GM12878 (cell line): ENCODE measurements around the gene RNF113A. TPM values are rescaled to one million over a fixed set of nuclear protein-coding genes. Genes with fewer than 3 reads are reported as not detected.

Source experiments
- ATAC-seq: fragments of 200-7000 bp; cut with Tn5 transposase; 3 replicates; pipeline ENCODE4 v1.9.1; 2020; ENCODE audit warnings: mild to moderate bottlenecking, moderate library complexity
- BruUV-seq: library from RNA; stranded (reverse); fragments of 400-500 nt; replicated peaks from 2 replicates; lab custom pipeline; 2021; lab: Mats Ljungman, UMichigan
- CTCF ChIA-PET: fragments of 300-600 bp; sonication (Branson Sonifier 250); formaldehyde crosslinking; extraction: SDS; loops from one replicate; lab custom pipeline; 2021; ENCODE audit warnings: inconsistent platforms; lab: Yijun Ruan, JAX
- POLR2A ChIA-PET: fragments of 350-600 bp; formaldehyde crosslinking; extraction: SDS; loops from one replicate; lab custom pipeline; 2021; ENCODE audit warnings: inconsistent platforms; lab: Charles Lee
- RAD21 ChIA-PET: fragments of 300-600 bp; sonication (Branson Sonifier 250); formaldehyde crosslinking; loops from one replicate; lab custom pipeline; 2023; ENCODE audit warnings: antibody characterized with exemption; ENCODE audit not compliant: unreplicated experiment; lab: Charles Lee
- SMC1A ChIA-PET: fragments of 300-600 bp; sonication (Branson Sonifier 250); formaldehyde crosslinking; loops from one replicate; lab custom pipeline; 2023; ENCODE audit not compliant: unreplicated experiment, uncharacterized antibody; lab: Charles Lee
- DNase-seq: peaks from one replicate; pipeline ENCODE4 v3.0.0-alpha.2; 2011; ENCODE audit warnings: low read depth, low spot score
- FAIRE-seq: peaks from 3 replicates; lab custom pipeline; 2011; peaks lifted over from hg19 to GRCh38; lab: Jason Lieb, UNC
- H2AFZ ChIP-seq: 2 replicates; pipeline ENCODE4 v1.6.0; 2011; ENCODE audit warnings: low read depth, low read length, control low read depth; ENCODE audit not compliant: control insufficient read depth
- H3K27ac ChIP-seq: 2 replicates; pipeline ENCODE4 v1.5.1; 2011; ENCODE audit warnings: control low read depth; ENCODE audit not compliant: control insufficient read depth, insufficient read depth
- H3K27me3 ChIP-seq, 2 experiments: replicated peaks in 1 of 2; 2 replicates each; pipeline versions ENCODE4 v1.6.0 to v1.6.1; 2011; ENCODE audit warnings: low read length in 1 of 2; ENCODE audit not compliant: control insufficient read depth in 2 of 2, insufficient read depth in 2 of 2
- H3K36me3 ChIP-seq, 2 experiments: 2 replicates each; pipeline ENCODE4 v1.5.1; 2011; ENCODE audit warnings: low read length in 1 of 2; ENCODE audit not compliant: control insufficient read depth in 2 of 2, insufficient read depth in 2 of 2
- H3K4me1 ChIP-seq: 2 replicates; pipeline ENCODE4 v1.6.1; 2011; ENCODE audit warnings: mild to moderate bottlenecking, low read length, moderate library complexity, mixed read lengths; ENCODE audit not compliant: control insufficient read depth, insufficient read depth
- H3K4me2 ChIP-seq: 2 replicates; pipeline ENCODE4 v1.6.0; 2011; ENCODE audit warnings: control low read depth; ENCODE audit not compliant: control insufficient read depth, insufficient read depth
- H3K4me3 ChIP-seq: fragments of 200-600 bp; sonication (generic); 2 replicates; pipeline ENCODE4 v1.5.1; 2016
- H3K79me2 ChIP-seq: 2 replicates; pipeline ENCODE4 v1.6.0; 2011; ENCODE audit warnings: low read length; ENCODE audit not compliant: control insufficient read depth, insufficient read depth
- H3K9ac ChIP-seq: 2 replicates; pipeline ENCODE4 v1.8.0; 2011; ENCODE audit warnings: low read length, control low read depth, mixed read lengths; ENCODE audit not compliant: control insufficient read depth, insufficient read depth
- H3K9me3 ChIP-seq: replicated peaks from 3 replicates; pipeline ENCODE4 v1.5.1; 2011; ENCODE audit warnings: mild to moderate bottlenecking, low read length; ENCODE audit not compliant: control insufficient read depth, insufficient read depth
- H4K20me1 ChIP-seq: 2 replicates; pipeline ENCODE4 v1.6.0; 2011; ENCODE audit not compliant: control insufficient read depth, insufficient read depth
- BCL11A ChIP-seq: IDR thresholded peaks from 2 replicates; pipeline ENCODE4 v1.6.1; 2011; ENCODE audit warnings: low read depth, low read length
- BCLAF1 ChIP-seq: fragments of 450-650 bp; IDR thresholded peaks from 2 replicates; pipeline ENCODE4 v1.6.1; 2017; ENCODE audit warnings: antibody characterized with exemption, mild to moderate bottlenecking, moderate library complexity
- CBFB ChIP-seq: IDR thresholded peaks from 2 replicates; pipeline ENCODE4 v1.6.1; 2016; ENCODE audit warnings: antibody characterized with exemption, low read depth
- EED ChIP-seq: sonication (generic); IDR thresholded peaks from 2 replicates; pipeline ENCODE4 v1.6.1; 2016; ENCODE audit warnings: antibody characterized with exemption, low read depth
- HCFC1 ChIP-seq: fragments of 150-350 bp; IDR thresholded peaks from 2 replicates; pipeline ENCODE4 v1.6.1; 2014; ENCODE audit warnings: low read length
- HDAC2 ChIP-seq: fragments of 200-600 bp; sonication (generic); IDR thresholded peaks from 2 replicates; pipeline ENCODE4 v1.6.1; 2017
- KDM1A ChIP-seq: fragments of 200-600 bp; sonication (generic); IDR thresholded peaks from 2 replicates; pipeline ENCODE4 v1.6.1; 2016; ENCODE audit warnings: borderline replicate concordance
- MAX ChIP-seq: IDR thresholded peaks from 2 replicates; pipeline ENCODE4 v1.6.1; 2012; ENCODE audit warnings: low read depth, low read length, improper control_type of control experiment
- MYC ChIP-seq: IDR thresholded peaks from 2 replicates; pipeline ENCODE4 v1.6.1; 2011; ENCODE audit warnings: mild to moderate bottlenecking, low read length, moderate library complexity, inconsistent platforms; ENCODE audit not compliant: insufficient read depth, insufficient replicate concordance, insufficient read length, severe bottlenecking
- NR2C1 ChIP-seq: fragments of 450-650 bp; IDR thresholded peaks from 2 replicates; pipeline ENCODE4 v1.6.1; 2017; ENCODE audit warnings: antibody characterized with exemption, mild to moderate bottlenecking, moderate library complexity
- RUNX3 ChIP-seq: IDR thresholded peaks from 2 replicates; pipeline ENCODE4 v1.6.1; 2012; ENCODE audit warnings: low read length, inconsistent platforms
- SMAD1 ChIP-seq: fragments of 450-650 bp; IDR thresholded peaks from 2 replicates; pipeline ENCODE4 v1.6.1; 2018; ENCODE audit warnings: mild to moderate bottlenecking, low read depth; ENCODE audit not compliant: partially characterized antibody
- SREBF2 ChIP-seq: IDR thresholded peaks from 2 replicates; pipeline ENCODE4 v1.6.1; 2012; ENCODE audit warnings: mild to moderate bottlenecking, low read length
- TBL1XR1 ChIP-seq: IDR thresholded peaks from 2 replicates; pipeline ENCODE4 v1.6.1; 2012; ENCODE audit warnings: low read depth, low read length, improper control_type of control experiment
- YY1 ChIP-seq: IDR thresholded peaks from 2 replicates; pipeline ENCODE4 v1.6.1; 2011; ENCODE audit warnings: low read depth, mild to moderate bottlenecking, low read length
- ZNF207 ChIP-seq: fragments of 450-650 bp; IDR thresholded peaks from 2 replicates; pipeline ENCODE4 v1.6.1; 2014; ENCODE audit warnings: antibody characterized with exemption, mild to moderate bottlenecking, borderline replicate concordance
- ZNF274 ChIP-seq: IDR thresholded peaks from one replicate; pipeline ENCODE4 v1.8.0; 2011; ENCODE audit not compliant: insufficient read length, insufficient read depth
- ZNF592 ChIP-seq: fragments of 450-650 bp; IDR thresholded peaks from 2 replicates; pipeline ENCODE4 v1.6.1; 2017; ENCODE audit warnings: mild to moderate bottlenecking, moderate library complexity
- WGBS: methylation state at CpG from one replicate; pipeline ENCODE4 v1.1.6; 2016; ENCODE audit warnings: low lambda C conversion rate; ENCODE audit not compliant: insufficient replicate concordance, insufficient coverage; ENCODE audit errors: missing lambda C conversion rate; 5-methylcytosine and 5-hydroxymethylcytosine counted together
- in situ Hi-C: fragments of 300-500 bp; cut with MboI; formaldehyde crosslinking; loops from 9 replicates; pipeline ENCODE4 v1.14.3; 2018; ENCODE audit warnings: mixed read lengths
- intact Hi-C: fragments of 100-400 bp; cut with micrococcal nuclease; formaldehyde crosslinking; loops from one replicate; pipeline ENCODE4 v1.14.2; 2022; ENCODE audit not compliant: unreplicated experiment
- polyA plus RNA-seq, 11 experiments: library from polyadenylated mRNA; depleted of rRNA in 4 of 11; unstranded in 6 of 11; stranded (reverse) in 5 of 11; fragments of >200 nt; fragmentation: Nextera tagmentation in 4 of 11; fragmentation: Illumina TruSeq in 1 of 11; extraction: Ambion mirVana in 4 of 11; extraction: Trizol in 1 of 11; gene quantifications; 1 replicate in 1 of 11; 2 replicates in 10 of 11; pipeline versions ENCODE4 v1.2.1 to v1.2.3, GENCODE V29; 2011 to 2016; ENCODE audit warnings: inconsistent platforms in 2 of 11, missing spikeins in 2 of 11, low read depth in 1 of 11
- total RNA-seq, 4 experiments: library from RNA; depleted of rRNA in 3 of 4; stranded (reverse); fragments of >200 nt in 3 of 4; fragmentation: Illumina TruSeq in 1 of 4; extraction: Trizol in 1 of 4; gene quantifications; 2 replicates each; pipeline versions ENCODE4 v1.2.1 to v1.2.3, GENCODE V29; 2013 to 2021

The RNF113A gene
- total and polyA plus RNA-seq, 10 of the 15 experiments (the other 5 are each of a cell fraction or from before 2014, with no cell fraction given): 20.6 to 33.1 (median 23.4) TPM

GRCh38 chrX:119826399-119826959, 45.1 kb downstream of the RNF113A start:
- intact Hi-C loops: no loop called here
- Histone ChIP-seq H3K9ac (no peak overlapping the region), H3K9me3 (no peaks in the 10 kb centered on the region), H3K36me3 (no peaks in the 10 kb centered on the region; a peak in 1 of 4 replicates), H3K4me2 (no peak overlapping the region), H3K4me1 (no peaks in the 10 kb centered on the region), H2AFZ (no peak overlapping the region), H3K79me2 (no peaks in the 10 kb centered on the region), H3K27me3 (no peaks in the 10 kb centered on the region), H3K27ac (no peak overlapping the region), H4K20me1 (no peaks in the 10 kb centered on the region), H3K4me3 (no peak overlapping the region)
- in situ Hi-C loops: no loop called here
- ChIA-PET POLR2A (interaction anchor here (1.2 kb wide), 1 partner anchor 35 kb away, joined by 3 read pairs; the partner anchor contains the start of gene RPL39), SMC1A (interaction anchor here (0.9 to 1.9 kb wide), 3 partner anchors 12 to 222 kb away, joined by 3 to 4 read pairs (median 4); no protein-coding TSS in a partner anchor), RAD21 (no interaction called here), CTCF (interaction anchor here (0.6 kb wide), 1 partner anchor 533 kb away, joined by 3 read pairs; no protein-coding TSS in a partner anchor)
- BruUV-seq: no TSS peak
- no peak for DNase-seq
- 62% methylated on average over 6 of the region's 7 CpGs for WGBS
- no peak for FAIRE-seq
- peak; percentile 51 for ATAC-seq
- no peak for TF ChIP-seq MYC
- TF ChIP-seq ZNF207: no peak
- no peak for TF ChIP-seq SMAD1
- no peak for TF ChIP-seq SREBF2
- TF ChIP-seq KDM1A: no peak
- TF ChIP-seq EED: peak; percentile 34; the same call in 1 of the 2 replicates
- no peak for TF ChIP-seq BCLAF1
- TF ChIP-seq CBFB: no peak
- no peak for TF ChIP-seq HDAC2
- no peak for TF ChIP-seq YY1
- no peak for TF ChIP-seq ZNF274
- TF ChIP-seq RUNX3: 0 out of 2 replicates have a peak, but pooled peaks have one; percentile 22
- TF ChIP-seq TBL1XR1: no peak
- no peak for TF ChIP-seq BCL11A
- TF ChIP-seq MAX: no peak
- no peak; the same call in 1 of the 2 replicates for TF ChIP-seq NR2C1
- no peak for TF ChIP-seq ZNF592
- TF ChIP-seq HCFC1: no peak
